Neural progenitor cell (in vitro differentiated cells): Measurements from ENCODE around the gene CRLF1.

Experiments
- EZH2 ChIP-seq: fragments of 200-600 bp; sonication (generic); IDR thresholded peaks from 2 replicates; pipeline ENCODE4 v1.6.1; 2017; ENCODE audit warnings: antibody characterized with exemption, mild to moderate bottlenecking, moderate library complexity
- TF ChIP-seq, protein P1 (sequence below): fragments of 200-600 bp; sonication (generic); IDR thresholded peaks from 2 replicates; pipeline ENCODE4 v1.5.1; 2017; ENCODE audit warnings: antibody characterized with exemption, mild to moderate bottlenecking

DNA sequence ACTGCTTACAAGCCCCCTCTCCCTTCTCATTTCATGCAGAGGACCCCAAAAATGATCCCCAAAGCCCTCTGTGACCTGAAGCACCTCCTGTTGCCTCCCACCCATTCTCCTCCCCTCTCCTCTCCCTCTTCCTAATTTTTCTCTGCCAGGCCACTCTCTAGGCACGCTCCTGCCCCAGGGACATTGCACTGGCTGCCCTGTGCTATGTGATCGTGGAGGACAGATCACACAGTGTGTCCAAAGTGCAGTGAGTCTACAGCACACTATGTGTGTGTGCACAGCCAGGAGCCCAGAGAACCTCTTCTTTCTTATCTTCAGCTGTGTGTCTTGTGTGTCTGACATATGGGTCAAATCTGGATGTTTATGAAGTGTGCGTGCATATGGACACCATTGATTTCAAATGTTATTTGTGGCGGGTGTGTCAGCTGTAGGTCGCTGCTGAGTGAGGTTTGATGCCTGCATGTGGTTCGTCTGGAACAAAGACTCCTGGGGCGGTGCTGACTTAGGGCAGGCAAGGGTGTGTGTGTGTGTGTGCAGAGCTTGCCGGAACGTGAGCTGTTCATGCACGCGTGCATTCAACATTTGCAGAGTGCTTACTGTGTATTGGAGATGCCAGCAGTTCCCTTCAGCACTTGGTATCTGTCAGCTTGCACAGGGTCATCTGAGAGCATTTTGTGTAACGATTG is 28.2 kb upstream of the CRLF1 start:
- TF ChIP-seq, protein P1, sequence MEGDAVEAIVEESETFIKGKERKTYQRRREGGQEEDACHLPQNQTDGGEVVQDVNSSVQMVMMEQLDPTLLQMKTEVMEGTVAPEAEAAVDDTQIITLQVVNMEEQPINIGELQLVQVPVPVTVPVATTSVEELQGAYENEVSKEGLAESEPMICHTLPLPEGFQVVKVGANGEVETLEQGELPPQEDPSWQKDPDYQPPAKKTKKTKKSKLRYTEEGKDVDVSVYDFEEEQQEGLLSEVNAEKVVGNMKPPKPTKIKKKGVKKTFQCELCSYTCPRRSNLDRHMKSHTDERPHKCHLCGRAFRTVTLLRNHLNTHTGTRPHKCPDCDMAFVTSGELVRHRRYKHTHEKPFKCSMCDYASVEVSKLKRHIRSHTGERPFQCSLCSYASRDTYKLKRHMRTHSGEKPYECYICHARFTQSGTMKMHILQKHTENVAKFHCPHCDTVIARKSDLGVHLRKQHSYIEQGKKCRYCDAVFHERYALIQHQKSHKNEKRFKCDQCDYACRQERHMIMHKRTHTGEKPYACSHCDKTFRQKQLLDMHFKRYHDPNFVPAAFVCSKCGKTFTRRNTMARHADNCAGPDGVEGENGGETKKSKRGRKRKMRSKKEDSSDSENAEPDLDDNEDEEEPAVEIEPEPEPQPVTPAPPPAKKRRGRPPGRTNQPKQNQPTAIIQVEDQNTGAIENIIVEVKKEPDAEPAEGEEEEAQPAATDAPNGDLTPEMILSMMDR, result no peak
- no peak for TF ChIP-seq EZH2
